C4-2B (cell line): ENCODE data around the gene ERGIC1.

Experiments used
- CTCF ChIP-seq: fragments of 450-650 bp; conservative IDR thresholded peaks from 2 replicates; pipeline ENCODE4 v1.5.1; 2017; ENCODE audit warnings: mild to moderate bottlenecking
- ZFX ChIP-seq: fragments of 450-650 bp; IDR thresholded peaks from 2 replicates; pipeline ENCODE4 v1.6.1; 2017

GRCh38 chr5:172902497-172903472, 68.7 kb downstream of the ERGIC1 start:
- TF ChIP-seq CTCF (no peak), ZFX (no peak)
